COLO668 (cell line): ENCODE data around the gene HTT.

ENCODE experiments used
- DNase-seq: peaks from one replicate; lab custom pipeline; 2025; ENCODE audit not compliant: unreplicated experiment; lab: John Stamatoyannopoulos, UW

HTT gene

GRCh38 chr4:3197366-3198105, 123.1 kb downstream of the HTT start:
- no peak for DNase-seq

DNA sequence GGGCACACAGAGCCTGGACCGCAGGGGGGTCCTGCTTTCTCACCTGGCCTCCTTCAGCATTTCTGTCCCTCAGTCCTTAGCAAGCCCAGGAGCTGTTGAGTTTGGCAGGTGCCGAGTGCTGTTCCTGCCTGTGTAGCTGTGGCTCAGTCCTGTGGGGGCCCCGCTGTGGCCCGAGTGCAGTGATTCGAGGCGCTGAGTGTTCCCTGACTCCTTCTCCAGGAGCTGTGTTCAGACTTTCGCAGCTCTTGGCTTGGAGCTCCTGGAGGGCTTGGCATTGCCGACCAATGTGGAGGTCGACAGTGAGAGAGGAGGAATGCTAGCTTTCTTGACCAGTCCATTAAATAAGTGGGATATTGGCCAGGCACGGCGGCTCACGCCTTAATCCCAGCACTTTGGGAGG, 124.4 kb downstream of the HTT start:
- DNase-seq: no peak

GRCh38 chr4:3199653-3200422, 125.4 kb downstream of the HTT start:
- DNase-seq: no peak

DNA sequence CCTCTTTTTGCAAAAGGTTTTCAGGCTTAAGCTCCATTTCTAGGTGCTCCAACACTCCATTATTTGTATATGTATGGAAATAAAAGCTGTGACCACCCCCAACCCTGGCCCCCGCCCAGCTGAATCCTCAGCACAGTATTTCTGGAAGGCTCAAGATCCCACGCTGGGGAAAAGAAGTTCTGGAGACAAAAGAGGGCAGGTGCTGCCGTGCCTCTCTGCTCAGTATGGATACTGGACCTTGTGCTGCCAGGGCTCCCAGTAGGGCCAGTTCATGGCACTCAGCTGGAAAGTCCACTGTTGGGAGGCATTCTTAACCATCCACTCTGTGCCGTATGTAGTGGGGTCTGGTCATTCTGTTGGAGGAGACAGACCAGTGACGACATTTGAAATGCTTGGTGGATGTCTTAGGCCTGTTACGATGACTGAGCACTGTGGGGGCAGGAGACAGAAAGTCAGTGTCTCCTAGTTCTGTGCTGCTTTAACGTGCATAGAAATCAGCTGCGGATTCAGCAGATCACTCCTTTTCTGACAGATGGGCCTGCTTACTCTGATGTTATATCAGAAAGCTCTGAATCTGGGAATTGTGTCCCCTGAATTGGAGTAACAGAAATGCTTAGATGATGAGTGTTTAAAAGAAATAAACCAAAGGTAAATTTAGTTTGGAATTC, 126.1 kb downstream of the HTT start:
- no peak for DNase-seq

DNA sequence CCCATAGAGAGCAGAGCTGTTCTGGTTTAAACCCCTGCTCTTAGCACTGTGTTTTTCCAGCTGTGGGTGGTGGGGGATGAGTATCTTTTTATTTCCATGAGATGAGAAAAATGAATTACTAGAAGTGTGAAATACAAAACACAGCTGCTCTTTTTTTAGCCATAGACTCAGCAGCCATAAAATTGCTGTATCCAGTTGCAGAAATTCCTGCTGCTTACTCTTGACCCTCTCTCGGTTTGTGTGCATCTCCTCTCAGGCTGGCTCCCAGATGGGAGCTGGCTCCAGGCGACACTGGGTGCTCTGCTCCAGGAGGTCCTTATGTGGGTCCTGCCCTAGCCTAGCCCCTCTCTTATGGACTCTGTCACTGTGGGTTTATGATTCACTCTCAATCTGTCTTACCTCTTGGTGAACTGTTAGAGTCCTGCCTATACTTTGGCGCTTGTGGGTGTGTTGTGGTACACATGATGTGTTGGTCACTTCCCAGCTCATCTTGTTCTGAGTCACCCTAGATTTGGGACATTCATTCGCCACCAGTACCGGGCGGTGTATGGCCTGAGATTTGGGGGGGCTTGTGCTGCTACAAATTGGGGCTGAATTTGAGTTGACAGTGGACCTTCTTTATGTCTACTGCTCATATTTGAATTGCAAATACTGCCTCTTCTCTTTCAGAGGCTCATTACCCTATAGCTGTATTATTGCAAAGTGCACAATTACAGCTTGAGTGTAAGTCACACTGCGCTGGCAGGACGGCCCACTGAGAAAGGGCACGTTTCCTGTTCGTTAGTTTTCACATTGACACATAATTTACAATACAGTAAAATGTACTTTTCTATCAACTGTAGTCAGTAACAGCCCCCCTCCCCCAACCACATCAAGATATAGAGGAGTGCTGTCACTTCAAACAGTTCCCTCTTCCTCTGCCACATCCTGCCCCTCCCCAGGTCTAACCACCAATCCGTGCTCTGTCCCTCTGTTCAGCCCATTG, 127.5 kb downstream of the HTT start:
- no peak for DNase-seq

GRCh38 chr4:3202836-3203820, 128.6 kb downstream of the HTT start:
- no peak for DNase-seq

DNA sequence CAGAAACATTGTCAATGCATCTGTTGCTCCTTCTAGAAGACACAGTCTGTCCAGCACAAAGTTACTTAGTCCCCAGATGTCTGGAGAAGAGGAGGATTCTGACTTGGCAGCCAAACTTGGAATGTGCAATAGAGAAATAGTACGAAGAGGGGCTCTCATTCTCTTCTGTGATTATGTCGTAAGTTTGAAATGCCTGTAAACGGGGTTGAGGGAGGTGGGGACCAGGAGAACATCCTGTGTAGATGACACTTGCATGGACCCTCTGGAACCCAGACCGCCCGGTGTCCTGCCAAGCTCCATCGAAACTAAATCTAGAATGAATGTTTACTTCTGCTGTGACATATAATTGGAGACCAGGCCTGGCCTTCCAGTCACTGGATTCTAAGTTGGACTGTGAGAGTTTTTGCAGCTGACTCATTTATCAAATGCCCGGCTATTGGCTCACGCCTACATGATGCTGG, 129.5 kb downstream of the HTT start:
- DNase-seq: no peak

GRCh38 chr4:3205995-3206394, 131.5 kb downstream of the HTT start:
- DNase-seq: no peak

DNA sequence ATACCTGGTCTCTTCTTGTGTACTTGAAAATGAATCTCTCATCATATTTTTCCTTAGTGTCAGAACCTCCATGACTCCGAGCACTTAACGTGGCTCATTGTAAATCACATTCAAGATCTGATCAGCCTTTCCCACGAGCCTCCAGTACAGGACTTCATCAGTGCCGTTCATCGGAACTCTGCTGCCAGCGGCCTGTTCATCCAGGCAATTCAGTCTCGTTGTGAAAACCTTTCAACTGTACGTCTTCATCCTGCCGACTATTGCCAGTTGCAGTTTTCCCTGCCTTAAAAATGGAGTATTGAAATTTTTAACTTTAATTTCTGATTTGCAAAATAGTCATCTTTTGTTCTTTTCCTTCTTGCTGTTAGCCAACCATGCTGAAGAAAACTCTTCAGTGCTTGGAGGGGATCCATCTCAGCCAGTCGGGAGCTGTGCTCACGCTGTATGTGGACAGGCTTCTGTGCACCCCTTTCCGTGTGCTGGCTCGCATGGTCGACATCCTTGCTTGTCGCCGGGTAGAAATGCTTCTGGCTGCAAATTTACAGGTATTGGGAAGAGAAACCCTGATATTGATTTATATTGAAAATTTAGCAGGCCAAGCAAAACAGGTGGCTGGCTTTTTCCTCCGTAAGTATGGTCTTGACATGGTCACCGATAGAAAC, 132.1 kb downstream of the HTT start:
- DNase-seq: no peak

DNA sequence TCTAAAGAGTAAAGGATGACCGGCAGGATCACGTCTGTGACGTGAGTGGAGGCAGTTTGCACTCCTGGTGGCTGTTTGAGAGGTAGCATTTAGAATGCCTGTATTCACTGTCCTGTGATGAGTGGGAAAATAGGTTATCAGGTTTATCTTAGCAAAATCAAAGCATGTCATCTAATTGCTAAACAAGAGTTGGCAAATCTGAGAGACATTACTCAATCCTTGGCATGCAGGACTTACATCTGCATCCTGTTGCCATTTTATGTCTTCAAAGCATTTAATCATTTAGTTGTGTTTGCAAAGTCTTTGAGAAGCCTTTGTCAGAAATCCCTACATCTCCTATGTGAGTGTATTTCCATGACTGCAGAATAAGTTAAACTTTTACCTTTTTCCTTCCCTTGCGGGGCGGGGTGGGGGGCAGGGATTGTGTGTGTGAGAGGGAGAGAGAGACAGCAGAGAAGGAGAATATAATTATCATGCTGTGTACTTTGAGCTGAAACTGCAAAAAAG, 133.1 kb downstream of the HTT start:
- DNase-seq: no peak

DNA sequence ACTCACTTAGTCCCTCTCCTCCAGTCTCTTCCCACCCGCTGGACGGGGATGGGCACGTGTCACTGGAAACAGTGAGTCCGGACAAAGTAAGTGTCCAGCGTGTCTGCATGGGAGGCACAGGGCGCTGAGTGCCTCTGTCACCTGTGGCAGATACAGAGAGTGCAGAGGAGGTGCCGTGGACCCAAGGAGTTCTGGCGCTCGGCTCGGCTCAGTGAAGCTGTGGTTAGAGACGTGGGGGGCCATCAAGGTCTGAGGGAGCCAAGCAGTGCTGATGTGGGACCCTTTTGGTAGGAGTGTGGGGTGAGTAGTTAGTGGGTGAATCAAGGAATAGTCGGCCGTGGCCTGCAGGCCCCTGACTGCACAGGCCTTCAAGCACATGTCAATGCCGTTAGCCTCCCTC, 134.3 kb downstream of the HTT start:
- no peak for DNase-seq

GRCh38 chr4:3209551-3210325, 135.3 kb downstream of the HTT start:
- no peak for DNase-seq

- DNase-seq: no peak
Observed at GRCh38 chr4:3210467-3210866, 136.0 kb downstream of the HTT start.

GRCh38 chr4:3211866-3212265, 137.4 kb downstream of the HTT start:
- DNase-seq: no peak

GRCh38 chr4:3212391-3213105, 138.1 kb downstream of the HTT start:
- no peak for DNase-seq

DNA sequence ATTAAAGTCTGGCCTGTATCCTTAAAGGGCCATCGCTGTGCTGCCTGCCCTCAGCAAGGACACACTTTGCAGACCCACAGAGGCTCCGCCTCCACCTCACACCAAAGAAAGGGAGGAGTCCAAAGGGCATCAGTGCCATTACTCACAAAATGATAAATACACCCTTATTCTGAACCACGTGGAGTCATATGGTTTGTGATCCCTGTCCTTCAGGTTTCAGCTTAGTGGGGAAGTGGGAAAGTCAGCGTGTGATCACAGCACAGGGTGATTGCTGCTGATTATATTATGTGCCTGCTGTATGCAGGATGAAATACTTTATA, 138.6 kb downstream of the HTT start:
- DNase-seq: no peak

DNA sequence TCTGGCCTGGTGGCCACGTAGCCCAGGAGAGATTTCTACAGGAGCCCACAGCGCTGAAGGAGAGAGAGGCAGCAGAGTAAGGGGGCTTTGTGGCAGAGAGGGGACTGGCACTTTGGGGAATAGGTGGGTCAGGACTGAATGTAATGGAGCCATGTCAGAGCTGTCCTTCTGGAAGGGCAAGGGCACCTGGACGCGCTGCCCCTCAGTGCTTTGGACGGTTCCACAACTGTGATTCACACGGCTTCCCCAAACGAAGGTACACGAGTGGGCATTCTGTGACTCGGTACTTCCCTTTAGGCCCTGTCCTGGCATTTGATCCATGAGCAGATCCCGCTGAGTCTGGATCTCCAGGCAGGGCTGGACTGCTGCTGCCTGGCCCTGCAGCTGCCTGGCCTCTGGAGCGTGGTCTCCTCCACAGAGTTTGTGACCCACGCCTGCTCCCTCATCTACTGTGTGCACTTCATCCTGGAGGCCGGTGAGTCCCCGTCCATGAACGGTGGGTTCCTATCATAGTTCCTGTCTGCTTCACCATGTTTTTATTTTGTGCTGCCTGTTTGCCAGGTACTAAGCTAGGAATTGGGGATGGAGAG, 139.3 kb downstream of the HTT start:
- no peak for DNase-seq
